Endodermal cell (in vitro differentiated cells): Measurements from ENCODE around the gene NGF. TPM values are rescaled to one million over a fixed set of nuclear protein-coding genes. Genes with fewer than 3 reads are reported as not detected.

Experiments
- DNase-seq: peaks from one replicate; pipeline ENCODE4 v3.0.0-alpha.2; 2017
- H3K27ac ChIP-seq: 2 replicates; pipeline ENCODE4 v1.5.1; 2013; ENCODE audit warnings: mild to moderate bottlenecking, low read depth, low read length, moderate library complexity
- H3K27me3 ChIP-seq: 2 replicates; pipeline ENCODE4 v1.6.1; 2013; ENCODE audit warnings: mild to moderate bottlenecking, low read length, moderate library complexity; ENCODE audit not compliant: insufficient read depth, control insufficient read depth, poor library complexity, severe bottlenecking
- H3K36me3 ChIP-seq: 2 replicates; pipeline ENCODE4 v1.7.0; 2013; ENCODE audit warnings: mild to moderate bottlenecking, low read length, moderate library complexity; ENCODE audit not compliant: control insufficient read depth, insufficient read depth
- H3K4me1 ChIP-seq: one replicate; pipeline ENCODE4 v1.7.0; 2013; ENCODE audit warnings: low read length; ENCODE audit not compliant: control insufficient read depth, insufficient read depth
- H3K4me3 ChIP-seq: 2 replicates; pipeline ENCODE4 v1.5.1; 2013; ENCODE audit warnings: mild to moderate bottlenecking, low read length, moderate library complexity
- H3K9ac ChIP-seq: 2 replicates; pipeline ENCODE4 v1.6.1; 2013; ENCODE audit warnings: mild to moderate bottlenecking, low read length, moderate library complexity; ENCODE audit not compliant: poor library complexity, severe bottlenecking; ENCODE audit errors: extremely low read depth
- H3K9me3 ChIP-seq: 2 replicates; pipeline ENCODE4 v1.6.1; 2013; ENCODE audit warnings: mild to moderate bottlenecking, low read length, moderate library complexity; ENCODE audit not compliant: control insufficient read depth
- H3K27ac Mint-ChIP-seq: 2 replicates; pipeline ENCODE4 v1.8.0; 2020; ENCODE audit warnings: mixed read lengths
- H3K27me3 Mint-ChIP-seq: 2 replicates; pipeline ENCODE4 v1.8.0; 2021; ENCODE audit warnings: mild to moderate bottlenecking, mixed read lengths; ENCODE audit not compliant: insufficient read depth
- H3K36me3 Mint-ChIP-seq: 2 replicates; pipeline ENCODE4 v1.8.0; 2020; ENCODE audit warnings: low read depth, mixed read lengths
- H3K4me1 Mint-ChIP-seq: 2 replicates; pipeline ENCODE4 v1.8.0; 2020; ENCODE audit warnings: mixed read lengths
- H3K4me3 Mint-ChIP-seq: 2 replicates; pipeline ENCODE4 v1.8.0; 2020; ENCODE audit warnings: mild to moderate bottlenecking, moderate library complexity, mixed read lengths
- H3K9me3 Mint-ChIP-seq: 2 replicates; pipeline ENCODE4 v1.8.0; 2020; ENCODE audit warnings: mild to moderate bottlenecking, mixed read lengths
- CTCF ChIP-seq: fragments of 200-600 bp; sonication (generic); conservative IDR thresholded peaks from 2 replicates; pipeline ENCODE4 v1.5.0; 2021; ENCODE audit warnings: antibody characterized with exemption, mild to moderate bottlenecking
- WGBS, 2 experiments: methylation state at CpG; one replicate each; pipeline versions ENCODE4 v1.1.5 to v1.1.7; 2013; ENCODE audit warnings: missing lambda C conversion rate in 2 of 2, mixed read lengths in 1 of 2; ENCODE audit not compliant: insufficient coverage in 1 of 2, insufficient read length in 1 of 2; 5-methylcytosine and 5-hydroxymethylcytosine counted together
- total RNA-seq, 2 donors: library from RNA; stranded (reverse); fragmentation: NEBNext Ultra II Directional in 1 of 2; extraction: Animal tissue kit (Norgen Biotek cat#: 25700) in 1 of 2; gene quantifications; 2 replicates in 1 of 2; 3 replicates in 1 of 2; pipeline ENCODE4 v1.2.1, GENCODE V29; 2021

NGF gene
- total RNA-seq, 2 donors from 2014 or later: 0.26 TPM; not detected in 1

DNA sequence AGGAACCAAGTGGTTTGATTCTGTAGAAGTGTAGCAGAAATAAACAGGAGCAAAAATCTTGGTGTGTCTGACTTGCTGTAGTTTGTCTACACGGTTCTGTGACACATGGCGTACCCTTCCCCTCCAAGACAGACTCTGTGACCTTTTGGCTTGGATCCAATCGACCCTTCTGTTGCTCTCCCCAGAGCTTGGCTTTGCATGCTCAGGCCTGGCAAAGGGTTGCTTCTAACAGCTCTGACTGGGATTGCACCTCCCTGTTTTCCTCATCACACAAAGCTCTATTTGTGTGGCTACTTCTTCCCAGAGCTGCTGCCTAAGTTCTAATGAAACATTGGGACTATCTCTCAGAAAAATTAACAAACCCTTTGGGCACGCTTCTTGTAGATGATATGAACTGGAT is 24.0 kb downstream of the NGF start:
- no peak for TF ChIP-seq CTCF
- Histone ChIP-seq H3K27ac (no peak overlapping the region), H3K4me3 (no peak overlapping the region), H3K4me1 (peaks cover 3% of the 10 kb centered on the region), H3K9ac (no peak overlapping the region), H3K36me3 (no peaks in the 10 kb centered on the region), H3K9me3 (no peaks in the 10 kb centered on the region), H3K27me3 (no peaks in the 10 kb centered on the region)
- Mint-ChIP-seq H3K4me3 (no peak overlapping the region), H3K27me3 (no peaks in the 10 kb centered on the region), H3K27ac (no peak overlapping the region), H3K36me3 (no peaks in the 10 kb centered on the region), H3K4me1 (peaks cover 9% of the 10 kb centered on the region), H3K9me3 (no peaks in the 10 kb centered on the region)
- WGBS, 2 experiments: 71 to 81% methylated on average over 3 to 4 of the region's 4 CpGs
- DNase-seq: no peak

DNA sequence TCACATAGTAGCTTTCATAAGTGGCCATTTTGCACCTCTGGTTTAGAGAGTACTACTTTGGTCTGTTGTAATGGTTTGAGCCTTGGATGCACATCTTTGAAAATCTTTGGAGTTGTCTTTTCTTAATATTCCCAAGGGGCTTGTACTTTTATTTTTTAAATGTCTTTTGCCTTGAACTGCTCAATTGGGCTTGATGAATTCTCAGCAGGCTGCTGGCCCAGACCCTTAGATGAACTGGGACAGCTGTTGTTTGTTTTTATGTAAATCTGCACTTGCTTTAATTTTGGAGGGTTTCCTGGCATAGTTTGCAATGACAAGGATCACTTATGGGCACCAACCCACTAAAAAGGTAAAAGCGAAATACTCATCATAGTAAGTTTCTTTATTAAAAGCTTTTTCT is 24.9 kb downstream of the NGF start:
- Histone ChIP-seq H3K4me3 (no peak overlapping the region), H3K4me1 (peaks cover 3% of the 10 kb centered on the region), H3K9ac (no peak overlapping the region), H3K27me3 (no peaks in the 10 kb centered on the region), H3K9me3 (no peaks in the 10 kb centered on the region), H3K36me3 (no peaks in the 10 kb centered on the region), H3K27ac (no peak overlapping the region)
- no peaks in the 10 kb centered on the region for H3K9me3 Mint-ChIP-seq
- no peak overlapping the region for H3K27ac Mint-ChIP-seq
- H3K4me1 Mint-ChIP-seq: peaks cover 9% of the 10 kb centered on the region
- H3K27me3 Mint-ChIP-seq: no peaks in the 10 kb centered on the region
- no peak for DNase-seq
- no peak for TF ChIP-seq CTCF
- H3K36me3 Mint-ChIP-seq: no peaks in the 10 kb centered on the region
- H3K4me3 Mint-ChIP-seq: no peak overlapping the region
- WGBS, 2 experiments: no CpG with 5 or more reads among the region's 1 CpG

DNA sequence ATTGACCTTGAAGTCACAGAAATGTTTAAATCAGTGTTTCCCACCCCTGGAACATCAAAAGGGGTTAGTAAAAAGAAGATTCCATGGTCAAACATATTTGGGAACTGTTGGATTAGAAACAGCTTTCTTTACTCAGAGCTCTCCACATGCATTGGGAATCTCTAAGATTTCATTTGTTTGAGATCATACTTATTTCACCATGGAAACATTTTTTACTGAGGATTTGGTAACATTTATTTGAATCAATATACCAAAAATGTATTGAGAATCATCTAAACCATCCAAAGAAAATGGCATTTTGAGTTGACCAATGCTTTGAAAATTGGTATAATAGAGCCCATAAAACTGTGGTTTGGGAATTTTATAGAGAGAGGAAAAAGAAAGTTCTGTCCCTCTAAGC is 25.3 kb downstream of the NGF start:
- no peaks in the 10 kb centered on the region for H3K27me3 Mint-ChIP-seq
- no peak for DNase-seq
- no peaks in the 10 kb centered on the region for H3K9me3 Mint-ChIP-seq
- no peak for TF ChIP-seq CTCF
- Histone ChIP-seq H3K9ac (no peak overlapping the region), H3K9me3 (no peaks in the 10 kb centered on the region), H3K4me3 (no peak overlapping the region), H3K27ac (no peak overlapping the region), H3K27me3 (no peaks in the 10 kb centered on the region), H3K36me3 (no peaks in the 10 kb centered on the region), H3K4me1 (peaks cover 3% of the 10 kb centered on the region)
- H3K27ac Mint-ChIP-seq: no peak overlapping the region
- H3K4me3 Mint-ChIP-seq: no peak overlapping the region
- peaks cover 9% of the 10 kb centered on the region for H3K4me1 Mint-ChIP-seq
- no peaks in the 10 kb centered on the region for H3K36me3 Mint-ChIP-seq
